K562 (cell line): ENCODE data around the gene PYGB. TPM values are rescaled to one million over a fixed set of nuclear protein-coding genes. Genes with fewer than 3 reads are reported as not detected.
A peak's percentile ranks its signal among the peaks of the same experiment; 100 is the strongest.

Experiments
- ELF1 ChIP-seq: fragments of 200-800 bp; sonication (Bioruptor generic); IDR thresholded peaks from 2 replicates; pipeline ENCODE4 v1.6.1; 2016; ENCODE audit warnings: missing genetic modification characterization, missing compliant biosample characterization
- FOXJ2 ChIP-seq: fragments of 200-800 bp; sonication (Bioruptor generic); IDR thresholded peaks from 2 replicates; pipeline ENCODE4 v1.6.1; 2016; ENCODE audit warnings: missing genetic modification characterization, missing compliant biosample characterization
- HNRNPL ChIP-seq: fragments of 200-400 bp; formaldehyde crosslinking; IDR thresholded peaks from 2 replicates; pipeline ENCODE4 v1.6.1; 2017; ENCODE audit warnings: low read depth, mild to moderate bottlenecking, low read length
- ILF3 ChIP-seq: fragments of 450-650 bp; IDR thresholded peaks from 2 replicates; pipeline ENCODE4 v1.6.1; 2018; ENCODE audit warnings: antibody characterized with exemption, mild to moderate bottlenecking, moderate library complexity, borderline replicate concordance
- JUN ChIP-seq, 2 experiments: sonication (generic) in 1 of 2; formaldehyde crosslinking in 1 of 2; IDR thresholded peaks; 2 replicates each; pipeline versions ENCODE4 v1.6.1 to v1.8.0; 2012 to 2022; ENCODE audit warnings: borderline replicate concordance in 2 of 2, mild to moderate bottlenecking in 2 of 2, improper control_type of control experiment in 1 of 2, low read depth in 1 of 2, low read length in 1 of 2, missing genetic modification reagents in 1 of 2
- PHF8 ChIP-seq: fragments of 200-600 bp; sonication (generic); IDR thresholded peaks from 2 replicates; pipeline ENCODE4 v1.6.1; 2012; ENCODE audit warnings: mixed run types, mild to moderate bottlenecking, inconsistent platforms, low read length, moderate library complexity, borderline replicate concordance
- RAD21 ChIP-seq, 2 experiments: fragments of 250-450 bp in 1 of 2; fragments of 450-650 bp in 1 of 2; sonication (Bioruptor Pico) in 1 of 2; formaldehyde crosslinking in 1 of 2; IDR thresholded peaks in 1 of 2; conservative IDR thresholded peaks in 1 of 2; 2 replicates each; pipeline versions ENCODE4 v1.4.0 to v1.8.0; 2020 to 2022; ENCODE audit warnings: mild to moderate bottlenecking in 2 of 2, moderate library complexity in 1 of 2
- ZNF436 ChIP-seq: fragments of 250-450, 450-650 bp; sonication (Bioruptor Pico); formaldehyde crosslinking; IDR thresholded peaks from 2 replicates; pipeline ENCODE4 v1.7.0; 2020; ENCODE audit warnings: mild to moderate bottlenecking
- polyA plus RNA-seq, 8 experiments: library from polyadenylated mRNA; depleted of rRNA in 4 of 8; stranded (reverse) in 5 of 8; unstranded in 3 of 8; fragments of >200 nt; fragmentation: Nextera tagmentation in 2 of 8; fragmentation: Illumina TruSeq in 1 of 8; extraction: Ambion mirVana in 2 of 8; extraction: Trizol in 1 of 8; gene quantifications; 2 replicates each; pipeline versions ENCODE4 v1.2.1 to v1.2.3, GENCODE V29; 2011 to 2014; ENCODE audit warnings: inconsistent platforms in 1 of 8, missing spikeins in 1 of 8
- total RNA-seq, 7 experiments: library from RNA; depleted of rRNA in 6 of 7; stranded (reverse); fragments of >200 nt in 6 of 7; fragmentation: Illumina TruSeq in 2 of 7; extraction: Trizol in 2 of 7; gene quantifications; 2 replicates each; pipeline versions ENCODE4 v1.2.1 to v1.2.3, GENCODE V29; 2011 to 2021; ENCODE audit warnings: low replicate concordance in 1 of 7
- TF ChIP-seq, protein P1 (sequence below), 2 experiments: fragments of 450-650 bp in 1 of 2; sonication (generic) in 1 of 2; formaldehyde crosslinking in 1 of 2; IDR thresholded peaks in 1 of 2; conservative IDR thresholded peaks in 1 of 2; 2 replicates each; pipeline versions ENCODE4 v1.6.1 to v1.8.1; 2016 to 2023; ENCODE audit warnings: mild to moderate bottlenecking in 2 of 2, moderate library complexity in 2 of 2, inconsistent platforms in 1 of 2, missing genetic modification reagents in 1 of 2
- TF ChIP-seq, protein P2 (sequence below): sonication (generic); formaldehyde crosslinking; IDR thresholded peaks from 2 replicates; pipeline ENCODE4 v1.8.0; 2022; ENCODE audit warnings: mild to moderate bottlenecking, low read depth, missing genetic modification reagents
- TF ChIP-seq, protein P3 (sequence below): sonication (generic); formaldehyde crosslinking; IDR thresholded peaks from 2 replicates; pipeline ENCODE4 v1.5.0; 2020; ENCODE audit warnings: missing genetic modification reagents
- TF ChIP-seq, protein P4 (sequence below): sonication (generic); formaldehyde crosslinking; IDR thresholded peaks from 2 replicates; pipeline ENCODE4 v1.8.0; 2022; ENCODE audit warnings: mild to moderate bottlenecking, missing genetic modification reagents
- TF ChIP-seq, protein P5 (sequence below): fragments of 450-650 bp; IDR thresholded peaks from 2 replicates; pipeline ENCODE4 v1.6.1; 2016; ENCODE audit warnings: low read depth, mild to moderate bottlenecking, moderate library complexity
- TF ChIP-seq, protein P6 (sequence below): IDR thresholded peaks from 2 replicates; pipeline ENCODE4 v1.6.1; 2014; ENCODE audit warnings: antibody characterized with exemption

PYGB gene
- total and polyA plus RNA-seq, 9 of the 15 experiments (the other 6 are each of a cell fraction or from before 2014, with no cell fraction given): 0.34 to 18.0 (median 9.8) TPM

DNA sequence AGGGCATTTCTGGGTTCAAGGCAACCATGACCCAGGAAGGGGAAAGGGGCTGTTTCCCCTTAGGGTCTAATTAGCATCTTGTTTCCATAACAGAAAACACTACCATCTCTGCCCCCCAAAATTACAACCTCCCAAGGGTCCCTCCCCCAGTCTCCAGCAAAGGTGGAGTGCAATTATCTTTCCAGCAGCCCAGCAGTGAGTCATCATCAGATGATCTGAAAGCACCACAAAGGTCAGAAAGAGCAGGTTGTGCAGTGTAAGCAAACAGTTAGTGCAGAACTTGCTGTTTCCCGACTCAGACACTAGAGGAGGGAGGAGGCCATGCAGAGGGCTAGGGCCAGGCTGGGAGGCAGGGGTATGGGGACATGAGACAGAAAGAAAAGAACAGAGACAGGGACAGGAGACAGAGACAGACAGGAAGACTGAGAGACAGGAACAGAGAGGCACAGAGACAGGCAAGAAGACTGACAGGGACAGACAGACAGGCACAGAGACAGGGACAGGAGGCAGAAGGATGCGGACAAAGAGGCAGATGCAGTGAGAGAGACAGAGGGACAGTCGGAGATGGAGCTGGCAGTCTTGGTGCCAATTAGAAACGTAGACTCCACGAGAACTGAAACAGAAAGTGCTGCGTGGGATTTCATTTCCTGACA, 62.5 kb downstream of the PYGB start (continued):
- TF ChIP-seq, protein P1, sequence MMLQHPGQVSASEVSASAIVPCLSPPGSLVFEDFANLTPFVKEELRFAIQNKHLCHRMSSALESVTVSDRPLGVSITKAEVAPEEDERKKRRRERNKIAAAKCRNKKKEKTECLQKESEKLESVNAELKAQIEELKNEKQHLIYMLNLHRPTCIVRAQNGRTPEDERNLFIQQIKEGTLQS (IDR thresholded peaks at IDR 0.05): peak; percentile 98
- TF ChIP-seq, protein P1 (CRISPR knock-in tag; conservative IDR thresholded peaks at IDR 0.05): peak; percentile 97
- TF ChIP-seq JUN (IDR thresholded peaks at IDR 0.05; ENCODE audit: borderline replicate concordance, low read depth, low read length) (peak; percentile 96), JUN (CRISPR knock-in tag; IDR thresholded peaks at IDR 0.05; ENCODE audit: borderline replicate concordance) (no peak), PHF8 (no peak), FOXJ2 (peak; percentile 78), HNRNPL (no peak), ZNF436 (CRISPR knock-in tag) (no peak), ILF3 (no peak), ELF1 (tag) (no peak), RAD21 (CRISPR knock-in tag; conservative IDR thresholded peaks at IDR 0.05 in 1 of 2, IDR thresholded peaks at IDR 0.05 in 1 of 2) (peak; percentile 78 to 84)
- TF ChIP-seq, protein P2, sequence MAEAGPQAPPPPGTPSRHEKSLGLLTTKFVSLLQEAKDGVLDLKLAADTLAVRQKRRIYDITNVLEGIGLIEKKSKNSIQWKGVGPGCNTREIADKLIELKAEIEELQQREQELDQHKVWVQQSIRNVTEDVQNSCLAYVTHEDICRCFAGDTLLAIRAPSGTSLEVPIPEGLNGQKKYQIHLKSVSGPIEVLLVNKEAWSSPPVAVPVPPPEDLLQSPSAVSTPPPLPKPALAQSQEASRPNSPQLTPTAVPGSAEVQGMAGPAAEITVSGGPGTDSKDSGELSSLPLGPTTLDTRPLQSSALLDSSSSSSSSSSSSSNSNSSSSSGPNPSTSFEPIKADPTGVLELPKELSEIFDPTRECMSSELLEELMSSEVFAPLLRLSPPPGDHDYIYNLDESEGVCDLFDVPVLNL (CRISPR knock-in tag): no peak
- TF ChIP-seq, protein P3, sequence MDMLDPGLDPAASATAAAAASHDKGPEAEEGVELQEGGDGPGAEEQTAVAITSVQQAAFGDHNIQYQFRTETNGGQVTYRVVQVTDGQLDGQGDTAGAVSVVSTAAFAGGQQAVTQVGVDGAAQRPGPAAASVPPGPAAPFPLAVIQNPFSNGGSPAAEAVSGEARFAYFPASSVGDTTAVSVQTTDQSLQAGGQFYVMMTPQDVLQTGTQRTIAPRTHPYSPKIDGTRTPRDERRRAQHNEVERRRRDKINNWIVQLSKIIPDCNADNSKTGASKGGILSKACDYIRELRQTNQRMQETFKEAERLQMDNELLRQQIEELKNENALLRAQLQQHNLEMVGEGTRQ: no peak
- TF ChIP-seq, protein P4, sequence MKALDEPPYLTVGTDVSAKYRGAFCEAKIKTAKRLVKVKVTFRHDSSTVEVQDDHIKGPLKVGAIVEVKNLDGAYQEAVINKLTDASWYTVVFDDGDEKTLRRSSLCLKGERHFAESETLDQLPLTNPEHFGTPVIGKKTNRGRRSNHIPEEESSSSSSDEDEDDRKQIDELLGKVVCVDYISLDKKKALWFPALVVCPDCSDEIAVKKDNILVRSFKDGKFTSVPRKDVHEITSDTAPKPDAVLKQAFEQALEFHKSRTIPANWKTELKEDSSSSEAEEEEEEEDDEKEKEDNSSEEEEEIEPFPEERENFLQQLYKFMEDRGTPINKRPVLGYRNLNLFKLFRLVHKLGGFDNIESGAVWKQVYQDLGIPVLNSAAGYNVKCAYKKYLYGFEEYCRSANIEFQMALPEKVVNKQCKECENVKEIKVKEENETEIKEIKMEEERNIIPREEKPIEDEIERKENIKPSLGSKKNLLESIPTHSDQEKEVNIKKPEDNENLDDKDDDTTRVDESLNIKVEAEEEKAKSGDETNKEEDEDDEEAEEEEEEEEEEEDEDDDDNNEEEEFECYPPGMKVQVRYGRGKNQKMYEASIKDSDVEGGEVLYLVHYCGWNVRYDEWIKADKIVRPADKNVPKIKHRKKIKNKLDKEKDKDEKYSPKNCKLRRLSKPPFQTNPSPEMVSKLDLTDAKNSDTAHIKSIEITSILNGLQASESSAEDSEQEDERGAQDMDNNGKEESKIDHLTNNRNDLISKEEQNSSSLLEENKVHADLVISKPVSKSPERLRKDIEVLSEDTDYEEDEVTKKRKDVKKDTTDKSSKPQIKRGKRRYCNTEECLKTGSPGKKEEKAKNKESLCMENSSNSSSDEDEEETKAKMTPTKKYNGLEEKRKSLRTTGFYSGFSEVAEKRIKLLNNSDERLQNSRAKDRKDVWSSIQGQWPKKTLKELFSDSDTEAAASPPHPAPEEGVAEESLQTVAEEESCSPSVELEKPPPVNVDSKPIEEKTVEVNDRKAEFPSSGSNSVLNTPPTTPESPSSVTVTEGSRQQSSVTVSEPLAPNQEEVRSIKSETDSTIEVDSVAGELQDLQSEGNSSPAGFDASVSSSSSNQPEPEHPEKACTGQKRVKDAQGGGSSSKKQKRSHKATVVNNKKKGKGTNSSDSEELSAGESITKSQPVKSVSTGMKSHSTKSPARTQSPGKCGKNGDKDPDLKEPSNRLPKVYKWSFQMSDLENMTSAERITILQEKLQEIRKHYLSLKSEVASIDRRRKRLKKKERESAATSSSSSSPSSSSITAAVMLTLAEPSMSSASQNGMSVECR (CRISPR knock-in tag): no peak
- TF ChIP-seq, protein P5, sequence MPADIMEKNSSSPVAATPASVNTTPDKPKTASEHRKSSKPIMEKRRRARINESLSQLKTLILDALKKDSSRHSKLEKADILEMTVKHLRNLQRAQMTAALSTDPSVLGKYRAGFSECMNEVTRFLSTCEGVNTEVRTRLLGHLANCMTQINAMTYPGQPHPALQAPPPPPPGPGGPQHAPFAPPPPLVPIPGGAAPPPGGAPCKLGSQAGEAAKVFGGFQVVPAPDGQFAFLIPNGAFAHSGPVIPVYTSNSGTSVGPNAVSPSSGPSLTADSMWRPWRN: no peak
- TF ChIP-seq, protein P6, sequence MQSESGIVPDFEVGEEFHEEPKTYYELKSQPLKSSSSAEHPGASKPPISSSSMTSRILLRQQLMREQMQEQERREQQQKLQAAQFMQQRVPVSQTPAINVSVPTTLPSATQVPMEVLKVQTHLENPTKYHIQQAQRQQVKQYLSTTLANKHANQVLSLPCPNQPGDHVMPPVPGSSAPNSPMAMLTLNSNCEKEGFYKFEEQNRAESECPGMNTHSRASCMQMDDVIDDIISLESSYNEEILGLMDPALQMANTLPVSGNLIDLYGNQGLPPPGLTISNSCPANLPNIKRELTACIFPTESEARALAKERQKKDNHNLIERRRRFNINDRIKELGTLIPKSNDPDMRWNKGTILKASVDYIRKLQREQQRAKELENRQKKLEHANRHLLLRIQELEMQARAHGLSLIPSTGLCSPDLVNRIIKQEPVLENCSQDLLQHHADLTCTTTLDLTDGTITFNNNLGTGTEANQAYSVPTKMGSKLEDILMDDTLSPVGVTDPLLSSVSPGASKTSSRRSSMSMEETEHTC: peak; percentile 94
